A673 (cell line): ENCODE results near the gene NEK5.

Experiments used
- EZH2 ChIP-seq: fragments of 200-600 bp; sonication (generic); IDR thresholded peaks from 2 replicates; pipeline ENCODE4 v1.6.1; 2017; ENCODE audit warnings: borderline replicate concordance, low read depth, mild to moderate bottlenecking, mixed read lengths, antibody characterized with exemption, low read length; ENCODE audit not compliant: poor library complexity, severe bottlenecking
- TF ChIP-seq, protein P1 (sequence below): fragments of 300-800, 200-600 bp; sonication (generic); conservative IDR thresholded peaks from 2 replicates; pipeline ENCODE4 v1.5.1; 2017; ENCODE audit warnings: low read depth, mild to moderate bottlenecking, antibody characterized with exemption, low read length, moderate library complexity, mixed read lengths

DNA sequence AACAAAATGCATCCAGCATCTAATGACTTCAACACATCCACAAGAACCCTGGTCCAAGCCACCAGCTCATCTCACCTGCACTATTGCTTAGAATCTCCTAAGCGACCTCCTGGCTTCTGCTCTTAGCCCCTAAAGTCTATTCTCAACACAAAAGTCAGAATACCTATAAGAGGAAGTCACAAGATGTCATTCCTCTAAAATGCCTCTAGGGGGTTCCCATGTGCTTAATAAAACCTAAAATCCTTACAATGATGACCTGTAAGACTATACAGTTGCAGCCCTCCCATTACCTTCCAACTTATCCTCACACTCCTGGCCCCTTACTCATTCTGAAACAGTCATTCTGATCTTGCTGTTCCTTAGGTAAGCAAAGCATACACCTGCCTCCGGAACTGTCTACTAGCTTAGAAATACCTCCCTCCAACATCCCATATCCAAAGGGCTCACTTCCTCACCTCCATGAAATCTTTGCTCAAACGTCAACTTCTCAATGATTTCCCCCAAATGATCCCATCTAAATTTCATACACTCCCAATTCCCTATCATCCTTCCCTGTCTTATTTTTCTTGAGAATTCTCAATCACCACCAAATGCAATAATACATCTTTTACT, 127.6 kb downstream of the NEK5 start:
- TF ChIP-seq, protein P1, sequence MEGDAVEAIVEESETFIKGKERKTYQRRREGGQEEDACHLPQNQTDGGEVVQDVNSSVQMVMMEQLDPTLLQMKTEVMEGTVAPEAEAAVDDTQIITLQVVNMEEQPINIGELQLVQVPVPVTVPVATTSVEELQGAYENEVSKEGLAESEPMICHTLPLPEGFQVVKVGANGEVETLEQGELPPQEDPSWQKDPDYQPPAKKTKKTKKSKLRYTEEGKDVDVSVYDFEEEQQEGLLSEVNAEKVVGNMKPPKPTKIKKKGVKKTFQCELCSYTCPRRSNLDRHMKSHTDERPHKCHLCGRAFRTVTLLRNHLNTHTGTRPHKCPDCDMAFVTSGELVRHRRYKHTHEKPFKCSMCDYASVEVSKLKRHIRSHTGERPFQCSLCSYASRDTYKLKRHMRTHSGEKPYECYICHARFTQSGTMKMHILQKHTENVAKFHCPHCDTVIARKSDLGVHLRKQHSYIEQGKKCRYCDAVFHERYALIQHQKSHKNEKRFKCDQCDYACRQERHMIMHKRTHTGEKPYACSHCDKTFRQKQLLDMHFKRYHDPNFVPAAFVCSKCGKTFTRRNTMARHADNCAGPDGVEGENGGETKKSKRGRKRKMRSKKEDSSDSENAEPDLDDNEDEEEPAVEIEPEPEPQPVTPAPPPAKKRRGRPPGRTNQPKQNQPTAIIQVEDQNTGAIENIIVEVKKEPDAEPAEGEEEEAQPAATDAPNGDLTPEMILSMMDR = peak; percentile 69
- no peak for TF ChIP-seq EZH2
